ENCODE data around the gene CST3.
A peak's percentile ranks its signal among the peaks of the same experiment; 100 is the strongest.
"Not testable (repeated sequence)": the region's sequence is repeated elsewhere in the genome, so short reads cannot be mapped to it uniquely, and the experiment has no call there.

Gene CST3

DNA sequence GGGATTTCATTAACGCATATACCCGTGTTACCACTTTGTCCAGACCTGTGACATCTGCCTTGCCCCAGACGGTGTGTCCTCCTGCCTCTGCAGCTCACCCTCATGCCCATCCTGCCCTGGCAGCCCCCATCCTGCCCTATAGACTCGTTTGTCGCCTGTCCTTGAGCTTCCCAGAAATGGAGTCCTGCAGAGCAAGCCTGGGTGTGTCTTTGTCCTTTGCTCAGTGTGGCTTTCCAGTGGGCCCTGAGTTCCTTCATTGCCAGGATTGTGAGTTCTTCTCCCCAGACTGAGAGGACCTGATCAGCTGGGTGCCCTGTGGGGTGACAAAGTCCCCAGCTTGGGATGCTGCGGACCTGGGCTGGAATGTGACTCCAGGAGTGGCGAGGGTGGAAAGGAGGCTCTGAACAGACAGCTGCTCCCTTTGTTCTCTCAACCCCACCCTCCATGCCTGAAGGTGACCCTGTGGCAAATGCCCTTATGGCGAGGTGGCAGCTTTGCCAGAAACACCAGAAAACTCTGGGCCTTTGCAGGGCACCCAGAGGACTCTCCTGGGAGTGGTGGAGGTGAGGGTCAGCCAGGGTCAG, 2.4 kb upstream of the CST3 start:
- no peak for TF ChIP-seq MAX (IDR thresholded peaks at IDR 0.05; ENCODE audit: low read depth, low read length)
- no peak for DNase-seq (ENCODE audit: low read depth)
- H3K4me3 ChIP-seq (ENCODE audit: low read depth, low read length) = no peak overlapping the region

- TF ChIP-seq MAX (IDR thresholded peaks at IDR 0.05; ENCODE audit: low read depth, low read length) = no peak
- TF ChIP-seq, protein P1, sequence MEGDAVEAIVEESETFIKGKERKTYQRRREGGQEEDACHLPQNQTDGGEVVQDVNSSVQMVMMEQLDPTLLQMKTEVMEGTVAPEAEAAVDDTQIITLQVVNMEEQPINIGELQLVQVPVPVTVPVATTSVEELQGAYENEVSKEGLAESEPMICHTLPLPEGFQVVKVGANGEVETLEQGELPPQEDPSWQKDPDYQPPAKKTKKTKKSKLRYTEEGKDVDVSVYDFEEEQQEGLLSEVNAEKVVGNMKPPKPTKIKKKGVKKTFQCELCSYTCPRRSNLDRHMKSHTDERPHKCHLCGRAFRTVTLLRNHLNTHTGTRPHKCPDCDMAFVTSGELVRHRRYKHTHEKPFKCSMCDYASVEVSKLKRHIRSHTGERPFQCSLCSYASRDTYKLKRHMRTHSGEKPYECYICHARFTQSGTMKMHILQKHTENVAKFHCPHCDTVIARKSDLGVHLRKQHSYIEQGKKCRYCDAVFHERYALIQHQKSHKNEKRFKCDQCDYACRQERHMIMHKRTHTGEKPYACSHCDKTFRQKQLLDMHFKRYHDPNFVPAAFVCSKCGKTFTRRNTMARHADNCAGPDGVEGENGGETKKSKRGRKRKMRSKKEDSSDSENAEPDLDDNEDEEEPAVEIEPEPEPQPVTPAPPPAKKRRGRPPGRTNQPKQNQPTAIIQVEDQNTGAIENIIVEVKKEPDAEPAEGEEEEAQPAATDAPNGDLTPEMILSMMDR (IDR thresholded peaks at IDR 0.05; ENCODE audit: low read depth, low read length) = no peak
- TF ChIP-seq POLR2A (IDR thresholded peaks at IDR 0.05; ENCODE audit: extremely low read depth, insufficient read length) = no peak
- TF ChIP-seq MYC (IDR thresholded peaks at IDR 0.05; ENCODE audit: low read depth, low read length) = no peak
- H3K4me3 ChIP-seq (ENCODE audit: low read depth, low read length) = no peak overlapping the region
- no peak for DNase-seq (ENCODE audit: low read depth)
These were observed 1.8 kb upstream of the CST3 start for GRCh38 chr20:23639490-23639958.

DNA sequence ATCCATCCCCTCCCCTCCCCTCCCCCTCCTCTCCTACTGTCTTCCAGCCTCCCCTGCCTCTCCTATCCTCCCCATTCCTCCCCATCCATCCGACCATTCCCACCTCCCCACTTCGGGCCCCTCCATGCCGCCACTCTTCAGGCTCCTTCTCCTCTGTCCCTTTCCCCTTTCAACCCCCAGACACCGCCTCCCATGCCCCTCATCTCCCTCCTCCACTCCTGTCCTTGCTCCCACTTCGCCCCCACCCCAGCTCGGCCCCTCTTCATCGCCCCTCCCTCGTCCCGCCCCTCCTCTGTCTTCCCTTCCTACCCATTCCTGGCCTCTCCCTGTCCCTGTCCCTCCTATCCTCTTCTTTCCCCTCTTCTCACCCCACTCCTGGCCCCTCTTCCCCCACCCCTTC, 554 bp upstream of the CST3 start:
- TF ChIP-seq MAX (IDR thresholded peaks at IDR 0.05; ENCODE audit: low read depth, low read length) = no peak
- TF ChIP-seq MYC (IDR thresholded peaks at IDR 0.05; ENCODE audit: low read depth, low read length) = no peak
- TF ChIP-seq, protein P1 (IDR thresholded peaks at IDR 0.05; ENCODE audit: low read depth, low read length) = no peak
- no peak for TF ChIP-seq POLR2A (IDR thresholded peaks at IDR 0.05; ENCODE audit: extremely low read depth, insufficient read length)
- no peak overlapping the region for H3K4me3 ChIP-seq (ENCODE audit: low read depth, low read length)
- no peak for DNase-seq (ENCODE audit: low read depth)

- no peak for DNase-seq (ENCODE audit: low read depth)
- no peak for TF ChIP-seq MAX (IDR thresholded peaks at IDR 0.05; ENCODE audit: low read depth, low read length)
- TF ChIP-seq POLR2A (IDR thresholded peaks at IDR 0.05; ENCODE audit: extremely low read depth, insufficient read length) = no peak
- TF ChIP-seq, protein P1 (IDR thresholded peaks at IDR 0.05; ENCODE audit: low read depth, low read length) = no peak
- TF ChIP-seq MYC (IDR thresholded peaks at IDR 0.05; ENCODE audit: low read depth, low read length) = no peak
- peak overlapping the region; percentile 59 for H3K4me3 ChIP-seq (ENCODE audit: low read depth, low read length)
These were observed 860 bp downstream of the CST3 start for GRCh38 chr20:23636908-23637281.

- peak overlapping the region; percentile 59 for H3K4me3 ChIP-seq (ENCODE audit: low read depth, low read length)
- no peak for DNase-seq (ENCODE audit: low read depth)
- TF ChIP-seq, protein P1 (IDR thresholded peaks at IDR 0.05; ENCODE audit: low read depth, low read length) = no peak
- TF ChIP-seq MYC (IDR thresholded peaks at IDR 0.05; ENCODE audit: low read depth, low read length) (no peak), MAX (IDR thresholded peaks at IDR 0.05; ENCODE audit: low read depth, low read length) (no peak), POLR2A (IDR thresholded peaks at IDR 0.05; ENCODE audit: extremely low read depth, insufficient read length) (no peak)
These were observed 1.4 kb downstream of the CST3 start for GRCh38 chr20:23636182-23636907.

DNA sequence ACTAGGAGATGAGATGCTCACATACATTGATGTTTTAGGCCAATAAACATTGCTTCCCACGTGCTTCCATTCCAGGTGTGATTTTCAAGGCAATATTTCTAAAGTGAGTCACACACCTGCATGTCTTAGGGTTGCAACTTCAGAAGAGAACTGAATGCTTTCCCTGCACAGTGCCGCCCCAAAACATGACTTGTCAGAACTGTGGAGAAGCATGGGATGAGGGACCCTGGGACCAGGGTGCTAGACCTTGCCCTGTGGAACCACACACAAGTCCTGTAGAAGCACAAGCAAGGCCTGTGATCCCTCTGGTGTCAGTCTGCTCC, 2.0 kb downstream of the CST3 start:
- not testable (repeated sequence) for H3K4me3 ChIP-seq (ENCODE audit: low read depth, low read length); DNase-seq (ENCODE audit: low read depth)
